DMS 273 (cell line): ENCODE results near the gene TENT4B.
"Not testable (repeated sequence)": the region's sequence is repeated elsewhere in the genome, so short reads cannot be mapped to it uniquely, and the experiment has no call there.

Experiments used
- DNase-seq: peaks from one replicate; lab custom pipeline; 2025; ENCODE audit not compliant: unreplicated experiment; lab: John Stamatoyannopoulos, UW

The TENT4B gene

DNA sequence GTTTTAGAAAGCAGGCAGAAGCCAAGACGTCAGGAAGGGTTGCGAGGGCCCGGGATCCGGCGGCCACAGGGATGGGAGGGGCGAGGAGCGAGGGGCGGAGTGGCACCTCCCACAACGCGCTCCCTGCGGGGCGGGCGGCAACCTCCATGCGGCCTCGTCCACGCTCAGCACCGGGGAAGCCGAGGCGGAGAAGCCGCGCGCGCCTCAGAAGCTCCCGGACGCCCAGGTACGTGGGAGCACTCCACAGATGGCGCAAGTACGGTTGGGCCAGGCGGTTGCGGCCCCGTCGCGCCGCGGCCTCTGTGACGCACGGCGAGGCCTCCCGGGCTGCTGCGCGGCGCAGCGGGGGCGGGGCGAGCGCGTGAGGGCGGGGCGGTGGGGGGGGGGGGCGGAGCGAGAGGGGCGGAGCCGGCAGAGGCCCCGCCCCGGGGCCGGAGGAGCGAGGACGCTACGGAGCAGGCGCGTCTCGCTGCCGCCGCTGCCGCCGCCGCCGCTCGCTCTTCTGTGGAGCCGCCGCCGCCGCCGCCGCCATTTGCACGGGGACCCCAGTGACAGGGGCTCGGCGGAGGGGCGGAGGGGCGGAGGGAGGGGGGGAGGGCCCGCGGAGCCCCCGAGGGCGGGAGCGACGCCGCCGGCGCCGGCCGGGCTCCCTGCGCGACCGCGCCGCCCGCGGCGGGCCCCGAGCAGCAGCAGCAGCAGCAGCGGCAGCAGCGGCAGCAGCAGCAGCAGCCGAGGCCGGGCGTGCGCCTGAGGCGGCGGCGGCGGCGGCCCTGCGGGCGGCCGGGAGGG lies at the start of gene TENT4B:
Gene TENT4B, plus strand, starts transcription at position 500 of the 789 bp plus-strand sequence. CDS start 316 bp downstream, outside the sequence.
- peak; percentile 93 for DNase-seq

DNA sequence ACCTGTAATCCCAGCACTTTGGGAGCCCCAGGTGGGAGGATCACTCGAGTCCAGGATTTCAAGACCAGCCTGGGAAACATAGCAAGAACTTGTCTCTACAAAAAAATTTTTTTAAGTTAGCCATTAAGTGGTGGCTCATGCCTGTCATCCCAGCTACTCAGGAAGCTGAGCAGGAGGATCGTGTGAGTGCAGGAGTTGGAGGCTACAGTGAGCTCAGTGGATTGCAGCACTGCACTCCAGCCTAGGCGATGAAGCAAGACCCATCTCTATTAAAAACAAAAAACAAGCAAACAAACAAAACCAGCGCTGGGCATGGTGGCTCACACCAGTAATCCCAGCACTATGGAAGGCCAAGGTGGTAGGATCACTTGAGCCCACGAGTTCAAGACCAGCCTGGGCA lies 49.3 kb upstream of the TENT4B start:
- no peak for DNase-seq

- DNase-seq: no peak
Measured at GRCh38 chr16:50114357-50115129, 38.6 kb upstream of the TENT4B start.

DNA sequence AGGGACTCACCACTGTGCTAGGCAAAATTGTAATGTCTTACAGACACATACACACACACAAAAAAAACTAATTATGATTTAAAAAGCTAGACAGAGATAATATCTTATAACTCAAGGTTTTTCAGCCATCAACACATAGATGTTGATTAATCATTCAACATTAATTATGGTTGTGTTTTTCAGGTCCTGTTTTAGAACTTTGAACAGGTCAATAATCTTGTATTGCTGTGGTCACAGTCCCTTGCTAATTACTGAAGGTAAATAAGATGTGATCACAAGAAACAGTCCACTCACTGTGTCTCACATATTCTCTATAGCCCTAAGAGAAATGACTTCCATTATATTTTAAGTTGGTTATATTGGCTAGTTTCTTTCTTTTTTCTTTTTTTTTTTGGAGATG lies 32.4 kb upstream of the TENT4B start:
- DNase-seq: no peak

GRCh38 chr16:50121278-50121677 lies 31.8 kb upstream of the TENT4B start:
- no peak for DNase-seq

GRCh38 chr16:50121721-50122445 lies 31.2 kb upstream of the TENT4B start:
- DNase-seq: no peak

DNA sequence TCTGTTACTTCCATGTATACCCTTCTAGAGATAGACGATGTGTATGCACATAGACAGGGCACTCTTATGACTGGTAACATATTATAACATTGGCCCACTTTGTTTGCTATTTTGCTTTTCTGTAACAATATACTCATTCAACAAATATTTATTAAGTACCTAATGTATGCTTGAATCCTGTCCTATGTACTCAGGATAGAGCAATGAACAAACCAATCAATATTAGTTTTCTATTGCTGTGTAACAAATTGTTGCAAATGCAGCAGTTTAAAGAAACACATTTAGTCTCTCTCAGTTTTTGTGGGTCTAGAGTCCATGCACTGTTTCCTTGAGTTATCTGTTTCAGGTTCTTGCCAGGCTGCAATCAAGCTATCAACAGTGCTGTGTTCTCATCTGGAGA lies 29.7 kb upstream of the TENT4B start:
- DNase-seq: no peak

DNA sequence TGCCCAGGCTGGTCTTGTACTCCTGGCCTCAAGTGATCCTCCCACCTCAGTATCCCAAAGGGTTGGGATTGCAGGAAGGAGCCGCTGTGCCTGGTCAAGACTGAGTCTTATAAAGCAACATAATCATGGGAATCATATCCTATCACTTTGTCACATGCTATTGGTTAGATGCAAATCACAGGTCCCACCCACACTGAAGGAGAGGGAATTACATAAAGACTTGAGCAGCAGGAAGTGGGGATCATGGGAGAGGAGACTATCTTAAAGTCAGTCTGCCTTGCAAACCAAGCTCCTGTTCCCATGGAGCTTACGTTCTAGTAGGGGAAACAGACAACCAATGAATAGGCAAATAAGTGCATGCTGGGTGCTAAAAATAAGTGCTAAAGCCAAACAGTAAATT lies 28.3 kb upstream of the TENT4B start:
- DNase-seq: no peak

DNA sequence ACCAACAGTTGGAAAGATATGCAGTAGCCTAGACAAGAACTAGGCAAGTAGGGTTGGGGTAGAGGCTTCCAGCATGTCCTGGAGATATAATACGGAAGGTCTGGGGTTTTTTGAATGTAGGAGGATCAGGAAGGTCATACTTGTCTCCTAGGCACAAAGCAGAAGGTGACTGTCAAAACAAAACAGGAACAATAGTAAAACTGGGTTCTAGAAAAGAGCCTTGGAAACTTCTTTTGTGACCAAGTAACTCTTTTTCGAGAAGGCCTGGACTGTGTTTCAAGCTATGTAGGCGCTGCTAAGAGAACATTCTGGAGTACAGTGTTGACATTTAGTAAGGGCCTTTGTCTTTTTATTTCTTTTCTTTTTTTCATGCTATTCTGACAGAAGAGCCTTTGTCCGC lies 26.9 kb upstream of the TENT4B start:
- no peak for DNase-seq

DNA sequence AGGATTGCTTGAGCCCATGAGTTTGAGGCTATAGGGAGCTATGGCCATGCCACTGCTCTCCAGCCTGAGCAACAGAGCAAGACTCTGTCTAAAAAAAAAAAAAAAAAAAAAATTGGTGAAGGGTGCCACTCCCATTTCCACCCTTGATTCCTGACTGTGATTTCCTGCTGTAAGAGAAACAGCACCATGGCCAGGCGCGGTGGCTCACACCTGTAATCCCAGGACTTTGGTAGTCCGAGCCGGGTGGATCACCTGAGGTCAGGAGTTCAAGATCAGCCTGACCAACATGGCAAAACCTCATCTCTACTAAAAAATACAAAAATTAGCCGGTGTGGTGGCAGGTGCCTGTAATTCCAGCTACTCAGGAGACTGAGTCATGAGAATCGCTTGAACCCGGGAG lies 20.5 kb upstream of the TENT4B start:
- DNase-seq: not testable (repeated sequence)

DNA sequence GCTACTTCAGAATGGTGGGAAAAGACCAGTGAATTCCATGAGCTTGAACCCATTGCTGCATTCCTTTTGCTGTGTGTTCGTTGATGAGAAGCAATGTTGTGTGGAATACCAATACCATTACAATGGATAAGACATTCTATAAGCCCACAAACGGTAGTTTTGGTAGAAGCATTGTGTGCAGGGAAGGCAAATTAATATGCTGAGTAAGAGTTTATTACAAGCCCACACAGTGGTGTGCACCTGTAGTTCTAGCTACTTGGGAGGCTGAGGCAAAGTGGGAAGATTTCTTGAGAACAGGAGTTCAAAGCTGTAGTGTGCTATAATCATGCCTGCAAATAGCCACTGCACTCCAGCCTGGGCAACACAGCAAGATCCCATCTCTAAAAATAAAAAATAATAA lies 19.9 kb upstream of the TENT4B start:
- no peak for DNase-seq

DNA sequence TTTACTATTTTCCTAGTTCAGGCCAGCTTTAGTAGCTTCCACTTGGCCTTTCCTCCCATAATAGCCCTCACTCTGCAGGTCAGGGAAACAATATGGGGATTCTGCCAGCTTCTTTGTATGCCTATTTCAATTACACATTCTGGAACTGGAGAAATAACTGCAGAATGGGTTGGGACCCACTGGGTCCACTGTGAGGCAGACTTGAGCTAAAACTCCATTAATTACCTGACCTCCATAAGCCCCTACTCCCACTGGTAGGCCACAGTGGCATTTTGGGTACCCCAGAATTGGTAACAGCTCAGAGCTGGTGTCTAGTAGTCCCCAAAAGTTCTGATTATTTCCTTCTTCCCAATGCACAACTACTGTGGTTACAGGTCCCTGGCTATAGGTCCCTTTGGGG lies 16.7 kb upstream of the TENT4B start:
- peak; percentile 69 for DNase-seq

GRCh38 chr16:50137268-50137667 lies 15.8 kb upstream of the TENT4B start:
- no peak for DNase-seq

DNA sequence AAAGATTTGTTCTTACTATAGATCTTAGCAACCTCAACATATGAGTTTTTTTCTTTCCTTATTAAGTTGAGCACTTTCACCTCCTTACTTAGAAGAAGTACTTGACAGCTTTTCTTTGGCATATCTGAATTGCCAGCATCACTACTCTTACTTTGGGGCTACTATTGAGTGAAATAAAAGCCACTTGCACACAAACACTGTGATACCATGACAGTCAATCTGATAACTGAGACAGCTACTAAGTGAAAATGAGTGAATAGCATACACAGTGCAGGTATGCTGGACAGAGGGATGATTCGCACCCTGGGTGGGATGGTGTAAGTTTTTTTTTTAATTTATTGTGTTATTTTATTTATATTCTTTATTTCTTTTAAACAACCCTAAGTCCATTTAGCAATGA lies 13.5 kb upstream of the TENT4B start:
- no peak for DNase-seq

DNA sequence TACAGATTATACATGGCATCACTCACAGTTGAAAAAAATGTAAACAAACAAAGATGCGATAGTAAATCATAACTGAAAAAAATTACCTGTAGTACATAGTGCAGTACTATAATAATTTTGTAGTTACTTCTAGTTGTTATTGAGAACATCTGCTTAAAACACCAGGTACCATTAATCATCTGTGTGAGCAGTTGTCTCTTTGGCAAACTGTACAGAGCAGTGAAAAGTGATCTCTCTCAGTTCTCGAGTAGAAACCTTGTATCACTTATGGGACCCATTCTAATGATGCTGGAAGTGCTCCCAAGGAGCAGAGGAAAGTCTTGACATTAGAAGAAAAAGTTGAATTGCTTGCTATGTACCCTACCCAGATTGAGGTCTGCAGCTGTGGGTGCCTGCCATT lies 8.9 kb upstream of the TENT4B start:
- DNase-seq: peak; percentile 29

- DNase-seq: peak; percentile 36
Measured at GRCh38 chr16:50146479-50147435, 6.3 kb upstream of the TENT4B start.

GRCh38 chr16:50151322-50151721 lies 1.8 kb upstream of the TENT4B start:
- no peak for DNase-seq

GRCh38 chr16:50151756-50152155 lies 1.4 kb upstream of the TENT4B start:
- no peak for DNase-seq

DNA sequence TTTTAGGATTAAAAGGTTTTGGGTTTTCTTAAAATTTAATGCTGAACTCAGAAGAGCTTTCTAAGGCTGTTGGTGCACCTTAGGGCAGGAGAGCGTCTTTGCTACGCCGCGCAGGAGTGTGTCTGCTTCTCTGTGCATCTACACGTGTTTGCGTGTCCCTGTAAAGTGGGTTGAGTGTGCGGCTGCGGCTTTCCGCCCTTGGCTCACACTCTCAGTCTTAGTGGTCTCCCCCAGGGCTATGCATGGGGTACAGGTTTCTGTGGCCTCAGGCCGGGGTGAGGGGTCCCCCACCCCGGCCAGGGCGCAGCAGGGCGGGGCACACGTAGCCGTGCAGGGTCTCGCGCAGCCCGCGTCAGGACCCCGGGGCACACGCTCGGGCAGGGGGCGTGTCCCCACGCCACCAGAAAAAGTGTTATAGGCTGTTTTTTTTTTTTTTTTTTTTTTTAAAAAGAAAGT lies 727 bp upstream of the TENT4B start:
- no peak for DNase-seq

DNA sequence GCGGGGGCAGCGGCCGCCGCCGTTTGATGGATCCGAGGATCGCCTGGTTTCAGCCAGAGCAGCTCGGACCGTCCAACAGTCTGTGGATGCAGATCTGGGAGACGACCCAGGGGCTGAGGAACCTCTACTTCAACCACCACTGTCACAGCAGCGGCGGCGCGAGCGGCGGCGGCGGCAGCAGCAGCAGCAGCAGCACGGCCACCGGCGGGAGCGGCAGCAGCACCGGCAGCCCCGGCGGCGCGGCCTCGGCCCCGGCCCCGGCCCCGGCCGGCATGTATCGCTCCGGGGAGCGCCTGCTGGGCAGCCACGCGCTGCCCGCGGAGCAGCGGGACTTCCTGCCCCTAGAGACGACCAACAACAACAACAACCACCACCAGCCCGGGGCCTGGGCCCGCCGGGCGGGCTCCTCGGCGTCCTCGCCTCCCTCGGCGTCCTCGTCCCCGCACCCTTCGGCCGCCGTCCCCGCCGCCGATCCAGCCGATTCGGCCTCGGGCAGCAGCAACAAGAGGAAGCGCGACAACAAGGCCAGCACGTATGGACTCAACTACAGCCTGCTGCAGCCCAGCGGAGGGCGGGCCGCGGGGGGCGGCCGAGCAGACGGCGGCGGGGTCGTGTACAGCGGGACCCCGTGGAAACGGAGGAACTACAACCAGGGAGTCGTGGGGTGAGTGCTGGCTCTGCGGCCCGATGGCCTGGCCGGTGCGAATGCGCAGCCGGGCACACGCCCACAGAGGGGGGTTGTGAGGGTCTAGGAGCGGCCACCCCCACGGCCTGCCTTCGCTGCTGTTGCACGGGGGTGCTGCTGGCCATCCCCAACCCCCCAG lies 702 bp downstream of the TENT4B start:
- peak; percentile 61 for DNase-seq
